Lower leg skin (tissue), 3 donors: ENCODE measurements around the gene MAPT.

Experiments
- POLR2A ChIP-seq, 2 donors: fragments of 450-650 bp; IDR thresholded peaks; one replicate each; pipeline ENCODE4 v1.6.1; 2016 to 2017; ENCODE audit warnings: antibody characterized with exemption in 2 of 2, mild to moderate bottlenecking in 1 of 2, moderate library complexity in 1 of 2
- TF ChIP-seq, protein P1 (sequence below), 3 donors: fragments of 450-650 bp; IDR thresholded peaks; one replicate each; pipeline ENCODE4 v1.5.1; 2016; ENCODE audit warnings: antibody characterized with exemption in 3 of 3, mild to moderate bottlenecking in 3 of 3, moderate library complexity in 2 of 3

DNA sequence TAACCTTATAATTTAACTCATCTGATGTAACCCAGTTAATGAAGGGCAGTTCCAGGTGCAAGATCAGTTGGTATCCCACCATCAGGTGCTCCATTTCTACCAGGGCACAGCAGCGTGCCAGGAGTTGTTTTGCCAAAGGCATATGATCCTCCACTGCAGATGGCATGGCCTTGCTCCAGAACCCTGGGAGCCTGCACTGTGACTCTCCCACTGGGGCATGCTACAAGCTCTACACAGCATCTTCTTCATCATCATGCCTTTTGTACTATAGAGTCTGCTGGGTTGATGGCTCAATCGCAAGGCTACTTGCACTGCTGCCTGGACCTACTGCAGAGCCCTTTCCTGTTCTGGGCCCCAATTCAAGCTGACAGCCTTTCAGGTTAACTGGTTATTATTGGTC lies 11.3 kb upstream of the MAPT start:
- TF ChIP-seq, protein P1, sequence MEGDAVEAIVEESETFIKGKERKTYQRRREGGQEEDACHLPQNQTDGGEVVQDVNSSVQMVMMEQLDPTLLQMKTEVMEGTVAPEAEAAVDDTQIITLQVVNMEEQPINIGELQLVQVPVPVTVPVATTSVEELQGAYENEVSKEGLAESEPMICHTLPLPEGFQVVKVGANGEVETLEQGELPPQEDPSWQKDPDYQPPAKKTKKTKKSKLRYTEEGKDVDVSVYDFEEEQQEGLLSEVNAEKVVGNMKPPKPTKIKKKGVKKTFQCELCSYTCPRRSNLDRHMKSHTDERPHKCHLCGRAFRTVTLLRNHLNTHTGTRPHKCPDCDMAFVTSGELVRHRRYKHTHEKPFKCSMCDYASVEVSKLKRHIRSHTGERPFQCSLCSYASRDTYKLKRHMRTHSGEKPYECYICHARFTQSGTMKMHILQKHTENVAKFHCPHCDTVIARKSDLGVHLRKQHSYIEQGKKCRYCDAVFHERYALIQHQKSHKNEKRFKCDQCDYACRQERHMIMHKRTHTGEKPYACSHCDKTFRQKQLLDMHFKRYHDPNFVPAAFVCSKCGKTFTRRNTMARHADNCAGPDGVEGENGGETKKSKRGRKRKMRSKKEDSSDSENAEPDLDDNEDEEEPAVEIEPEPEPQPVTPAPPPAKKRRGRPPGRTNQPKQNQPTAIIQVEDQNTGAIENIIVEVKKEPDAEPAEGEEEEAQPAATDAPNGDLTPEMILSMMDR (IDR thresholded peaks at IDR 0.05) = no peak
- TF ChIP-seq POLR2A (IDR thresholded peaks at IDR 0.05) = no peak
